Measurements from ENCODE around the gene NQO1. TPM values are rescaled to one million over a fixed set of nuclear protein-coding genes. Genes with fewer than 3 reads are reported as not detected.

NQO1 gene
- total and polyA plus RNA-seq, 4 donors = 0.92 to 5.5 (median 1.9) TPM

GRCh38 chr16:69672998-69673713 is 53.2 kb downstream of the NQO1 start:
- no peak overlapping the region for H3K4me3 ChIP-seq (ENCODE audit: low read depth in 1 of 3, low read length in 3 of 3)
- H3K4me1 ChIP-seq (ENCODE audit: control insufficient read depth in 4 of 4, insufficient read depth in 4 of 4, low read length in 3 of 4) = peaks cover 0 to 11% (median 2%) of the 10 kb centered on the region in 4 donors
- WGBS = 95% methylated on average over 3 of the region's 3 CpGs
- no peaks in the 10 kb centered on the region for H3K9me3 ChIP-seq (ENCODE audit: control insufficient read depth in 4 of 4, low read length in 3 of 4)
- no peak for DNase-seq (ENCODE audit: low spot score)
- H3K9ac ChIP-seq (ENCODE audit: low read depth in 1 of 2, low read length in 2 of 2) = no peak overlapping the region
- no peak for TF ChIP-seq ZBTB33 (IDR thresholded peaks at IDR 0.05)
- H3K36me3 ChIP-seq (ENCODE audit: control insufficient read depth in 4 of 4, insufficient read depth in 3 of 4, low read depth in 1 of 4, low read length in 3 of 4) = peaks cover 2 to 35% (median 14%) of the 10 kb centered on the region in 4 donors
- no peak overlapping the region for H3K27ac ChIP-seq (ENCODE audit: low read depth in 1 of 2, low read length in 2 of 2)
- H3K27me3 ChIP-seq (ENCODE audit: control insufficient read depth in 4 of 4, insufficient read depth in 4 of 4, low read length in 3 of 4) = no peaks in the 10 kb centered on the region

DNA sequence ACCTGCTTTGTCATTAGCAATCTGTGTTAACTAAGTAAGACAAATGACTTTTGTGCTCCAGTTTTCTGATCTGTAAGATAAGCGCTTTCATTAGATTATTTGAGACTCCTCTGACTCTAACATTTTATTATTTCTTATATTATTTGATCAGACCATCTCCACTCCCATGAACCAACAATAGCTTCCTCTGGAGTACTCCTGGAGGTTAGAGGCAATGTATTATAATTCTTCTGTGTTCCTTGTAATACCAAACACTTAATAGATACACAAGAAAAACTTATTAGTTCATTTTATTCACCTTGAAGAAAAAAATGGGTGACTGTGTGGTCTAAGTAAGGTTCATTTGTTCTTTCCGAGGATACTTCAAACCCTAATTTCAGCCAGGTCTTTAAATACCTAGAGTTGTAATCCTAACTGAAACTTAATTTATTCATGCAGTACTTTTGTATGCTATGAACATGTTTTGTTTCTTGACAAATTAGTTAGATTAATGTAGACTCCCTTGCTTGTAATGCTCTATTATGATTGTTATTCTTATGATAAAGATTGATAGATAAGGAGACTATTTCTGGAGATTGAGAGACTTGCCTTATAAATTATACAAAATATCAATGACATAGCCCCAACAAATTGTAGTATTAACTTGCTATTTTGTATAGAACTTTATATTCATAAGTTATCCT is 53.9 kb downstream of the NQO1 start:
- H3K9ac ChIP-seq (ENCODE audit: low read depth in 1 of 2, low read length in 2 of 2) = no peak overlapping the region
- no peak overlapping the region for H3K4me3 ChIP-seq (ENCODE audit: low read depth in 1 of 3, low read length in 3 of 3)
- H3K27me3 ChIP-seq (ENCODE audit: control insufficient read depth in 4 of 4, insufficient read depth in 4 of 4, low read length in 3 of 4) = no peaks in the 10 kb centered on the region
- H3K27ac ChIP-seq (ENCODE audit: low read depth in 1 of 2, low read length in 2 of 2) = no peak overlapping the region
- peaks cover 2 to 32% (median 12%) of the 10 kb centered on the region in 4 donors for H3K36me3 ChIP-seq (ENCODE audit: control insufficient read depth in 4 of 4, insufficient read depth in 3 of 4, low read depth in 1 of 4, low read length in 3 of 4)
- WGBS = 99% methylated on average over 2 of the region's 2 CpGs
- no peaks in the 10 kb centered on the region for H3K9me3 ChIP-seq (ENCODE audit: control insufficient read depth in 4 of 4, low read length in 3 of 4)
- peaks cover 0 to 11% (median 2%) of the 10 kb centered on the region in 4 donors for H3K4me1 ChIP-seq (ENCODE audit: control insufficient read depth in 4 of 4, insufficient read depth in 4 of 4, low read length in 3 of 4)
- no peak for DNase-seq (ENCODE audit: low spot score)
- TF ChIP-seq RAD21 (IDR thresholded peaks at IDR 0.05) = no peak
- no peak for TF ChIP-seq NR2F2 (IDR thresholded peaks at IDR 0.05)
- TF ChIP-seq, protein P1, sequence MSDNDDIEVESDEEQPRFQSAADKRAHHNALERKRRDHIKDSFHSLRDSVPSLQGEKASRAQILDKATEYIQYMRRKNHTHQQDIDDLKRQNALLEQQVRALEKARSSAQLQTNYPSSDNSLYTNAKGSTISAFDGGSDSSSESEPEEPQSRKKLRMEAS (IDR thresholded peaks at IDR 0.05) = no peak
- TF ChIP-seq FOXA1 (IDR thresholded peaks at IDR 0.05) = no peak
- no peak for TF ChIP-seq REST (IDR thresholded peaks at IDR 0.05)
- no peak for TF ChIP-seq TAF1 (conservative IDR thresholded peaks at IDR 0.05)
- no peak for TF ChIP-seq ATF3 (IDR thresholded peaks at IDR 0.05)
- TF ChIP-seq SP1 (IDR thresholded peaks at IDR 0.05) = no peak
- no peak for TF ChIP-seq GABPA (IDR thresholded peaks at IDR 0.05 in 1 of 2, conservative IDR thresholded peaks at IDR 0.05 in 1 of 2)
- no peak for TF ChIP-seq HNF4G (IDR thresholded peaks at IDR 0.05)
- TF ChIP-seq, protein P2, sequence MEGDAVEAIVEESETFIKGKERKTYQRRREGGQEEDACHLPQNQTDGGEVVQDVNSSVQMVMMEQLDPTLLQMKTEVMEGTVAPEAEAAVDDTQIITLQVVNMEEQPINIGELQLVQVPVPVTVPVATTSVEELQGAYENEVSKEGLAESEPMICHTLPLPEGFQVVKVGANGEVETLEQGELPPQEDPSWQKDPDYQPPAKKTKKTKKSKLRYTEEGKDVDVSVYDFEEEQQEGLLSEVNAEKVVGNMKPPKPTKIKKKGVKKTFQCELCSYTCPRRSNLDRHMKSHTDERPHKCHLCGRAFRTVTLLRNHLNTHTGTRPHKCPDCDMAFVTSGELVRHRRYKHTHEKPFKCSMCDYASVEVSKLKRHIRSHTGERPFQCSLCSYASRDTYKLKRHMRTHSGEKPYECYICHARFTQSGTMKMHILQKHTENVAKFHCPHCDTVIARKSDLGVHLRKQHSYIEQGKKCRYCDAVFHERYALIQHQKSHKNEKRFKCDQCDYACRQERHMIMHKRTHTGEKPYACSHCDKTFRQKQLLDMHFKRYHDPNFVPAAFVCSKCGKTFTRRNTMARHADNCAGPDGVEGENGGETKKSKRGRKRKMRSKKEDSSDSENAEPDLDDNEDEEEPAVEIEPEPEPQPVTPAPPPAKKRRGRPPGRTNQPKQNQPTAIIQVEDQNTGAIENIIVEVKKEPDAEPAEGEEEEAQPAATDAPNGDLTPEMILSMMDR (IDR thresholded peaks at IDR 0.05; ENCODE audit: low read depth, low read length, missing input control) = no peak
- no peak for TF ChIP-seq ZBTB33 (IDR thresholded peaks at IDR 0.05)
- TF ChIP-seq EGR1 (IDR thresholded peaks at IDR 0.05; ENCODE audit: low read depth in 2 of 2) = no peak
- TF ChIP-seq FOXA2 (IDR thresholded peaks at IDR 0.05) = no peak
- TF ChIP-seq YY1 (IDR thresholded peaks at IDR 0.05) = no peak
- TF ChIP-seq HNF4A (conservative IDR thresholded peaks at IDR 0.05) = no peak
